ENCODE measurements around the gene C19orf33.

DNA sequence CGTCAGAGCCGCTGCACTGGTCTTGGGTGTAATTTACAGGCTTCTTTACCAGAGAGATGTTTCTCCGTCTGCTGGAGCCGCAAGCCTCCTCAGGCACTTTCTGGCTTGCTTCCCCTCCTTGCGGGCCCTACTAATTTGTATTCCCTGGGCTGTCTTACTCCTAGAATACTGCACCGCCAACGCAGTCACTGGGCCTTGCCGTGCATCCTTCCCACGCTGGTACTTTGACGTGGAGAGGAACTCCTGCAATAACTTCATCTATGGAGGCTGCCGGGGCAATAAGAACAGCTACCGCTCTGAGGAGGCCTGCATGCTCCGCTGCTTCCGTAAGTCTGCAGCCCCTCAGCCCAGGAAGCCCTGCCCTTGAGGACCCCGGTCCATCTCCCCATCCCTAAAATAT lies 14.1 kb upstream of the C19orf33 start:
- TF ChIP-seq, protein P1, sequence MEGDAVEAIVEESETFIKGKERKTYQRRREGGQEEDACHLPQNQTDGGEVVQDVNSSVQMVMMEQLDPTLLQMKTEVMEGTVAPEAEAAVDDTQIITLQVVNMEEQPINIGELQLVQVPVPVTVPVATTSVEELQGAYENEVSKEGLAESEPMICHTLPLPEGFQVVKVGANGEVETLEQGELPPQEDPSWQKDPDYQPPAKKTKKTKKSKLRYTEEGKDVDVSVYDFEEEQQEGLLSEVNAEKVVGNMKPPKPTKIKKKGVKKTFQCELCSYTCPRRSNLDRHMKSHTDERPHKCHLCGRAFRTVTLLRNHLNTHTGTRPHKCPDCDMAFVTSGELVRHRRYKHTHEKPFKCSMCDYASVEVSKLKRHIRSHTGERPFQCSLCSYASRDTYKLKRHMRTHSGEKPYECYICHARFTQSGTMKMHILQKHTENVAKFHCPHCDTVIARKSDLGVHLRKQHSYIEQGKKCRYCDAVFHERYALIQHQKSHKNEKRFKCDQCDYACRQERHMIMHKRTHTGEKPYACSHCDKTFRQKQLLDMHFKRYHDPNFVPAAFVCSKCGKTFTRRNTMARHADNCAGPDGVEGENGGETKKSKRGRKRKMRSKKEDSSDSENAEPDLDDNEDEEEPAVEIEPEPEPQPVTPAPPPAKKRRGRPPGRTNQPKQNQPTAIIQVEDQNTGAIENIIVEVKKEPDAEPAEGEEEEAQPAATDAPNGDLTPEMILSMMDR (conservative IDR thresholded peaks at IDR 0.05; ENCODE audit: low read length), result no peak
- TF ChIP-seq EZH2phosphoT487 (IDR thresholded peaks at IDR 0.05; ENCODE audit: borderline replicate concordance, low read depth, low read length), result no peak
